PFSK-1 (cell line): ENCODE results near the gene PTPRN2.

Experiments
- FOXP2 ChIP-seq: optimal IDR thresholded peaks from 2 replicates; pipeline ENCODE3; 2011; ENCODE audit warnings: borderline replicate concordance, control low read depth, inconsistent platforms; ENCODE audit not compliant: insufficient read depth; ENCODE audit errors: extremely low read length, extremely low read depth
- POLR2AphosphoS5 ChIP-seq: IDR thresholded peaks from 2 replicates; pipeline ENCODE4 v1.6.1; 2012; ENCODE audit warnings: low read depth, mild to moderate bottlenecking, control low read depth, low read length, moderate library complexity
- SIN3A ChIP-seq: IDR thresholded peaks from 2 replicates; pipeline ENCODE4 v1.6.1; 2012; ENCODE audit warnings: mild to moderate bottlenecking, low read length, moderate library complexity, borderline replicate concordance; ENCODE audit not compliant: insufficient read depth
- TAF1 ChIP-seq: IDR thresholded peaks from 2 replicates; pipeline ENCODE4 v1.6.1; 2012; ENCODE audit warnings: low read length, control low read depth, borderline replicate concordance; ENCODE audit not compliant: insufficient read depth
- TF ChIP-seq, protein P1 (sequence below), 2 experiments: IDR thresholded peaks; 2 replicates each; pipeline versions ENCODE4 v1.6.1 to v1.8.0; 2011 to 2012; ENCODE audit warnings: low read depth in 2 of 2, low read length in 2 of 2, control low read depth in 1 of 2, inconsistent platforms in 1 of 2, mild to moderate bottlenecking in 1 of 2, moderate library complexity in 1 of 2; ENCODE audit not compliant: insufficient read depth in 1 of 2

PTPRN2 gene

DNA sequence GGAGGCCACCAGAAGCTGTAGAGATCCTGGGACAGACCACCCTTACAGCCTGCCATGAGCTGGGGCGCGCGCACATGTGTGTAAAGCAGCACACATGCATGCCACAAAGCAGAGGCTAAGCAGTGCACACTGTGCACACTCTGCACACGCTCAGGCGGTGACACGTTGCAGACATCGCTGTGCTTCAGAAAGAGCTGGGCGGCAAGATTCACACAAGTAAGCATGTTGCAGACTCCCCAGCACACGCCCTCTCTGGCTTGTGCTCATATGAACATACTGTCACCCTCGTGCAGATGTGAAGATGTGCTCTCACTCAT, 772.0 kb downstream of the PTPRN2 start:
- TF ChIP-seq, protein P1, sequence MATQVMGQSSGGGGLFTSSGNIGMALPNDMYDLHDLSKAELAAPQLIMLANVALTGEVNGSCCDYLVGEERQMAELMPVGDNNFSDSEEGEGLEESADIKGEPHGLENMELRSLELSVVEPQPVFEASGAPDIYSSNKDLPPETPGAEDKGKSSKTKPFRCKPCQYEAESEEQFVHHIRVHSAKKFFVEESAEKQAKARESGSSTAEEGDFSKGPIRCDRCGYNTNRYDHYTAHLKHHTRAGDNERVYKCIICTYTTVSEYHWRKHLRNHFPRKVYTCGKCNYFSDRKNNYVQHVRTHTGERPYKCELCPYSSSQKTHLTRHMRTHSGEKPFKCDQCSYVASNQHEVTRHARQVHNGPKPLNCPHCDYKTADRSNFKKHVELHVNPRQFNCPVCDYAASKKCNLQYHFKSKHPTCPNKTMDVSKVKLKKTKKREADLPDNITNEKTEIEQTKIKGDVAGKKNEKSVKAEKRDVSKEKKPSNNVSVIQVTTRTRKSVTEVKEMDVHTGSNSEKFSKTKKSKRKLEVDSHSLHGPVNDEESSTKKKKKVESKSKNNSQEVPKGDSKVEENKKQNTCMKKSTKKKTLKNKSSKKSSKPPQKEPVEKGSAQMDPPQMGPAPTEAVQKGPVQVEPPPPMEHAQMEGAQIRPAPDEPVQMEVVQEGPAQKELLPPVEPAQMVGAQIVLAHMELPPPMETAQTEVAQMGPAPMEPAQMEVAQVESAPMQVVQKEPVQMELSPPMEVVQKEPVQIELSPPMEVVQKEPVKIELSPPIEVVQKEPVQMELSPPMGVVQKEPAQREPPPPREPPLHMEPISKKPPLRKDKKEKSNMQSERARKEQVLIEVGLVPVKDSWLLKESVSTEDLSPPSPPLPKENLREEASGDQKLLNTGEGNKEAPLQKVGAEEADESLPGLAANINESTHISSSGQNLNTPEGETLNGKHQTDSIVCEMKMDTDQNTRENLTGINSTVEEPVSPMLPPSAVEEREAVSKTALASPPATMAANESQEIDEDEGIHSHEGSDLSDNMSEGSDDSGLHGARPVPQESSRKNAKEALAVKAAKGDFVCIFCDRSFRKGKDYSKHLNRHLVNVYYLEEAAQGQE (IDR thresholded peaks at IDR 0.05; ENCODE audit: insufficient read depth in 1 of 2, low read depth in 2 of 2, low read length in 2 of 2) = no peak
- TF ChIP-seq SIN3A (no peak), FOXP2 (no peak), POLR2AphosphoS5 (no peak), TAF1 (no peak)

DNA sequence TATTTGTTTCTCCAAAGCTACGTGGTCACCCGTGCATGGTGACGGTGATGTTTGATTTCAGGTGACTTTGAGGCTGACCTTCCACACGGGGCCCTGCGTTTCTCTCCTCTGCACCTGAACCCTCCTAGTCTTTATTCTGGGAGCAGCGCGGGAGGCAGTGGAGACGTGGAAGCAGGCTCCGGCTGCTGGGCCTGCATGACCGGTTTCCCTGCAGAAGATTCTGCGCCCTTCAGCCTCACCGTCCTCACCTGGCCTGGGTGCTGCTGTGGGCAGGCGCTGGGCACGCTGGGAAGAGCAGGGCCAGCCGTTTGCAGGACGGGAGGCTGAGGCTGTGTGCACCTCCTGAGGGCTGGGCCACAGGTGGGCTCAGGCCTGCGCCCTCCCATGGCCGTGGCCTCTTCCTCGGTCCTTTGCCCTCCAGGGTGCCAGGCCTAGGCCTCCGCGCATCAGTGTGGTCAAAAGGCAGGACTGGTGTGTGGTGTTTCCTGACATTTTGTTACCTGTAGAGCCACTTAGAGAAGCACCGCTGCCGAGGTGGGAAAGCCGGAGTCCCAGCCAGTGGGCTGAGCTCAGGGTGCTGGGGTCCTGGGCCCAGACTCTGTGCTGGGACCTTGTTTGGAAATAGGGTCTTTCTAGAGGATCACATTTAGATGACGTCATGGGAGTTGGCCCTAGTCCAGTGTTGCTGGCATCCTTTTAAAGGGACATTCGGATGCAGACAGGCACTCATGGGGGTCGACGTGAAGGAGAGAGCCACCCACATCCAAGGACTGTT, 772.5 kb downstream of the PTPRN2 start:
- no peak for TF ChIP-seq TAF1
- no peak for TF ChIP-seq FOXP2

- TF ChIP-seq, protein P1 (IDR thresholded peaks at IDR 0.05; ENCODE audit: insufficient read depth in 1 of 2, low read depth in 2 of 2, low read length in 2 of 2) = no peak
- TF ChIP-seq SIN3A (no peak), FOXP2 (no peak), POLR2AphosphoS5 (no peak), TAF1 (no peak)
These were observed 773.6 kb downstream of the PTPRN2 start for GRCh38 chr7:157813741-157814661.

DNA sequence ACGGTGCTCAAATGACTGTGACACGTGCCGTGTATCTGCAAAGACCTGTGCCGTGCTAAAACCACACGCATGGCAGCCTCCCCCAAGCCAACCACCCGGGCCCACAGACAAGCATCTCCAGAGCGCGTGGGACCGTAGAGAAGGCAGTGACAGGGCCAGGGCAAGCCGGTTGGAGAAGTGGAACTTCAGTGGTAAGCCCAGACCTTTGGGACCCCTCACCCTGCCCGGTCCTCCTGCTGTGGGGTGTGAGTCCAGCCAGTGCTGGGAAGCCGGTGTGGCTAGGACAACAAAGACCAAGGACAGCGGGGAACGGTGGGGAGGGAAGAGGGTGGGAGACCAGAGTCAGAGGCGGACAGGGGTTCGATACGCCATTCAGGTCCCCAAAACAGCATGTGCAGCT, 774.6 kb downstream of the PTPRN2 start:
- TF ChIP-seq, protein P1 (IDR thresholded peaks at IDR 0.05; ENCODE audit: insufficient read depth in 1 of 2, low read depth in 2 of 2, low read length in 2 of 2) = no peak
- TF ChIP-seq POLR2AphosphoS5 = no peak
- no peak for TF ChIP-seq FOXP2
- TF ChIP-seq TAF1 = no peak
- TF ChIP-seq SIN3A = no peak

GRCh38 chr7:157811946-157812345, 775.7 kb downstream of the PTPRN2 start:
- no peak for TF ChIP-seq SIN3A
- no peak for TF ChIP-seq TAF1
- no peak for TF ChIP-seq FOXP2
- no peak for TF ChIP-seq POLR2AphosphoS5
- TF ChIP-seq, protein P1 (IDR thresholded peaks at IDR 0.05; ENCODE audit: insufficient read depth in 1 of 2, low read depth in 2 of 2, low read length in 2 of 2) = no peak
